ENCODE results near the gene PPY. TPM values are rescaled to one million over a fixed set of nuclear protein-coding genes. Genes with fewer than 3 reads are reported as not detected.
"Not testable (repeated sequence)": the region's sequence is repeated elsewhere in the genome, so short reads cannot be mapped to it uniquely, and the experiment has no call there.

Gene PPY
- total RNA-seq, 3 donors from 2014 or later = not detected

DNA sequence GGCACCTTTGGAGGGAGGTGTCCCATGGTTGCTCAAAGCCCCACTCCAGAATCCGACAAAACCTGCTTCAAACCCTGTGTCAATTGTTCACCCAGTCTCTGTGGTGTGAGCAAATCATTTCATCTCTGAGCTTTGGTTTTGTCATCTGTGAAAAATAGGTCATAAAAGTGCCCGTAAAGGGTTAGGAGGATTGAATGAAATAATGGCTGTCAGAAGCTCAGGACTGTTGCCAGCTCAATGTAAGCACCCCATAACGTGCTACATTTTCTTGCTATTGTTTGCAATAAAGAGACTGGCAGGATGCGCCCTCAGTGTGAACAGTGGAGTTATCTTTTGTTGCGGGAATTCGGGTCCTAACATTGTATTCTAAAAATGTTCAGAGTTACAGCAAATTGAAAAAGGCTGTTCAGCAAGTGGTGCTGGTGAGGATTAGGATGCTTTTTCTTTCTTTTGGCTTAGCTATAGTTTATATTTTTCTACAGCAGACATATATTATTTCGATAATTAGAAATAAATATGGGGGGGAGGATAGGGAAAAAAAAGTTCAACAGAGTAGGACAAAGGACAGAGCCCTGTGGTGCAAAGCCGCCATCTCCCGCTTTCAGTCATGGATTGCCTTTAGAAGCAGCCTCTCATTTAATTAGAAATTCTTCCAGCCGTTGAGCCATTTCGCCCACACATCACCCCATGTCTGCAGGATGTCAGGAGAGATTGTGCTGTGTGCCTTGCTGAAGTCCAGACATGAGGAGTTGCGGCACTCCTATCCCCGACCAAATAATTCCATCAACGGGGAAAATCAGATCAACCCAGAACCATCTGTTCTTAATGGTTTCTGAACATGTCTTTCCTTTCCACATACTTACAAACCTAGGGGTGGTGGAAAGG lies 32.3 kb upstream of the PPY start:
- H3K36me3 ChIP-seq = no peaks in the 10 kb centered on the region
- DNase-seq (ENCODE audit: low spot score in 2 of 2) = no peak
- H3K27me3 ChIP-seq = no peaks in the 10 kb centered on the region
- H3K27ac ChIP-seq = no peak overlapping the region
- no peak for TF ChIP-seq POLR2A (IDR thresholded peaks at IDR 0.05)
- no peak for TF ChIP-seq POLR2AphosphoS5 (IDR thresholded peaks at IDR 0.05)
- TF ChIP-seq, protein P1, sequence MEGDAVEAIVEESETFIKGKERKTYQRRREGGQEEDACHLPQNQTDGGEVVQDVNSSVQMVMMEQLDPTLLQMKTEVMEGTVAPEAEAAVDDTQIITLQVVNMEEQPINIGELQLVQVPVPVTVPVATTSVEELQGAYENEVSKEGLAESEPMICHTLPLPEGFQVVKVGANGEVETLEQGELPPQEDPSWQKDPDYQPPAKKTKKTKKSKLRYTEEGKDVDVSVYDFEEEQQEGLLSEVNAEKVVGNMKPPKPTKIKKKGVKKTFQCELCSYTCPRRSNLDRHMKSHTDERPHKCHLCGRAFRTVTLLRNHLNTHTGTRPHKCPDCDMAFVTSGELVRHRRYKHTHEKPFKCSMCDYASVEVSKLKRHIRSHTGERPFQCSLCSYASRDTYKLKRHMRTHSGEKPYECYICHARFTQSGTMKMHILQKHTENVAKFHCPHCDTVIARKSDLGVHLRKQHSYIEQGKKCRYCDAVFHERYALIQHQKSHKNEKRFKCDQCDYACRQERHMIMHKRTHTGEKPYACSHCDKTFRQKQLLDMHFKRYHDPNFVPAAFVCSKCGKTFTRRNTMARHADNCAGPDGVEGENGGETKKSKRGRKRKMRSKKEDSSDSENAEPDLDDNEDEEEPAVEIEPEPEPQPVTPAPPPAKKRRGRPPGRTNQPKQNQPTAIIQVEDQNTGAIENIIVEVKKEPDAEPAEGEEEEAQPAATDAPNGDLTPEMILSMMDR (IDR thresholded peaks at IDR 0.05) = no peak
- no peak overlapping the region for H3K4me3 ChIP-seq
- no peaks in the 10 kb centered on the region for H3K4me1 ChIP-seq
- intact Hi-C loops (cut with DNase I; ENCODE audit: low total_unique reads) = no loop called here
- H3K9me3 ChIP-seq = no peaks in the 10 kb centered on the region

GRCh38 chr17:43972444-43973212 lies 30.4 kb upstream of the PPY start:
- intact Hi-C loops (cut with DNase I; ENCODE audit: low total_unique reads); H3K4me1 ChIP-seq; H3K36me3 ChIP-seq; H3K9me3 ChIP-seq; H3K27ac ChIP-seq; H3K4me3 ChIP-seq; DNase-seq (ENCODE audit: low spot score in 2 of 2); H3K27me3 ChIP-seq: not testable (repeated sequence)

GRCh38 chr17:43971436-43971835 lies 29.2 kb upstream of the PPY start:
- H3K4me1 ChIP-seq; H3K36me3 ChIP-seq; H3K9me3 ChIP-seq; intact Hi-C loops (cut with DNase I; ENCODE audit: low total_unique reads); H3K27ac ChIP-seq; H3K27me3 ChIP-seq; DNase-seq (ENCODE audit: low spot score in 2 of 2); H3K4me3 ChIP-seq: not testable (repeated sequence)

DNA sequence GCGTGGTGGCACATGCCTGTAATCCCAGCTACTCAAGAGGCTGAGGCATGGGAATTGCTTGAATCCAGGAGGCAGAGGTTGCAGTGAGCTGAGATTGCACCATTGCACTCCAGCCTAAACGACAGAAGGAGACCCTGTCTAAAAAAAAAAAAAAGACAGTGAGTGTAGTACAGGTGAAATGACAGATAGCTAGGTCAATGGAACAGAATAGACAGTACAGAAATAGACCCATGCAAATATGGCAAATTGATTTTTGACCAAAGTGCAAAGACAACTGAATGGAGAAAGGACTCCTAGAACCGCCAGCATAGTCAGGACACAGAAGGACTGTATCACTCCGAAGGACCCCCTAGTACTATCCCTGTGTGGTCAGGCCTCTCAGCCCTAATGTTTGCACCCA lies 28.1 kb upstream of the PPY start:
- H3K4me3 ChIP-seq = no peak overlapping the region
- no peak for TF ChIP-seq POLR2A (IDR thresholded peaks at IDR 0.05)
- no peak for TF ChIP-seq POLR2AphosphoS5 (IDR thresholded peaks at IDR 0.05)
- TF ChIP-seq, protein P1 (IDR thresholded peaks at IDR 0.05) = no peak
- H3K27ac ChIP-seq = no peak overlapping the region
- no peaks in the 10 kb centered on the region for H3K9me3 ChIP-seq
- H3K27me3 ChIP-seq = no peaks in the 10 kb centered on the region
- intact Hi-C loops (cut with DNase I; ENCODE audit: low total_unique reads) = no loop called here
- H3K36me3 ChIP-seq = no peaks in the 10 kb centered on the region
- no peak for DNase-seq (ENCODE audit: low spot score in 2 of 2)
- H3K4me1 ChIP-seq = no peaks in the 10 kb centered on the region

GRCh38 chr17:43967251-43967875 lies 25.1 kb upstream of the PPY start:
- Histone ChIP-seq H3K27me3 (no peaks in the 10 kb centered on the region), H3K27ac (no peak overlapping the region)

More at GRCh38 chr17:43967251-43967875, 25.1 kb upstream of the PPY start:
- H3K36me3 ChIP-seq = no peaks in the 10 kb centered on the region
- TF ChIP-seq, protein P1 (IDR thresholded peaks at IDR 0.05) = no peak
- TF ChIP-seq POLR2A (IDR thresholded peaks at IDR 0.05) (no peak), POLR2AphosphoS5 (IDR thresholded peaks at IDR 0.05) (no peak)
- intact Hi-C loops (cut with DNase I; ENCODE audit: low total_unique reads) = no loop called here
- H3K4me1 ChIP-seq = no peaks in the 10 kb centered on the region
- H3K9me3 ChIP-seq = no peaks in the 10 kb centered on the region
- DNase-seq (ENCODE audit: low spot score in 2 of 2) = no peak
- no peak overlapping the region for H3K4me3 ChIP-seq
